Dermis blood vessel endothelial cell (primary cell): ENCODE results near the gene FANCC. TPM values are rescaled to one million over a fixed set of nuclear protein-coding genes. Genes with fewer than 3 reads are reported as not detected.
A peak's percentile ranks its signal among the peaks of the same experiment; 100 is the strongest.

ENCODE experiments used
- DNase-seq: peaks from one replicate; pipeline ENCODE4 v3.0.0; 2010
- total RNA-seq: library from RNA; depleted of rRNA; stranded (reverse); fragments of >200 nt; gene quantifications from 2 replicates; pipeline ENCODE4 v1.2.3, GENCODE V29; 2014

The FANCC gene, protein sequence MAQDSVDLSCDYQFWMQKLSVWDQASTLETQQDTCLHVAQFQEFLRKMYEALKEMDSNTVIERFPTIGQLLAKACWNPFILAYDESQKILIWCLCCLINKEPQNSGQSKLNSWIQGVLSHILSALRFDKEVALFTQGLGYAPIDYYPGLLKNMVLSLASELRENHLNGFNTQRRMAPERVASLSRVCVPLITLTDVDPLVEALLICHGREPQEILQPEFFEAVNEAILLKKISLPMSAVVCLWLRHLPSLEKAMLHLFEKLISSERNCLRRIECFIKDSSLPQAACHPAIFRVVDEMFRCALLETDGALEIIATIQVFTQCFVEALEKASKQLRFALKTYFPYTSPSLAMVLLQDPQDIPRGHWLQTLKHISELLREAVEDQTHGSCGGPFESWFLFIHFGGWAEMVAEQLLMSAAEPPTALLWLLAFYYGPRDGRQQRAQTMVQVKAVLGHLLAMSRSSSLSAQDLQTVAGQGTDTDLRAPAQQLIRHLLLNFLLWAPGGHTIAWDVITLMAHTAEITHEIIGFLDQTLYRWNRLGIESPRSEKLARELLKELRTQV
- total RNA-seq = 5.3 and 9.5 TPM in 2 replicates

DNA sequence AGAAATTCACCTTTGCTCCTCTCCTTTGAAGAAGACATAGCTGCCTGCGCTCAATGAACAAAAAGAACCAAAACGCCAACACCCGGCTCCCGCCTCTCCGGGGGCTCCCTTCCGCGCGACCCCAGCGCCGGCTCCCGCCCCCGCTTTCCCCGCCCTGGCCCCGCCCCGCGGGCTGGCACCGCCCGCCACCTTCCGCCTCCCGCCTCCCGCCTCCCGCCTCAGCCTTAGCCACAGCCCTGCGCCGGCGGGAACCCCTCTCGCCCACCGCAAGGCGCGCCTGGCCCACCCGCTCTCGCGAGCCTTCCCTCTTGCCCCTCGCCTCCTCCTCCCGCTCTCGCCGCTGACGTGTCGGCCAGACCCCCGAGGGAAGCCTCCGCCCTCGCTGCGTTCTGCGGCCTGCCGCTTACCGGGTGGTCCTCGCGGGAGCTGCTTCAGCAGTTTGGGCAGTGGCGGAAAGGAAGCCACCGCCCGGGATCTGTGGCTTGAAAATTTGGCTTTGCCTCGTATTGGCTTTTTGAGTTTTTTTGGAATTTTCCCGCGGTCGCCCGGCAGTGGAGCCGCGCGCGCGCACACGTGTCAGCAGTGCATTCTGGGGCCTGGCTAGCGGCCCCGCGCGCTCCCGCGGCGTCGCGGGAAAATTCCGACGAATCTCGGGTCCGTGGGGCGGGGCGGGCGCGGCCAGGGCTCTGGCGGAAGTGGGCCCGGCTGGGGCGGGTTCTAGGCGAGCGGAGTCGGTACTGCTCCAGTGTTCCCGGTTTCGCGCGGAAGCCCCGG is at the start of gene FANCC:
TSS of gene FANCC (minus strand) at position 591 of the 774 bp plus-strand sequence. CDS start 68,418 bp downstream, outside the sequence.
- peak; percentile 92 for DNase-seq

DNA sequence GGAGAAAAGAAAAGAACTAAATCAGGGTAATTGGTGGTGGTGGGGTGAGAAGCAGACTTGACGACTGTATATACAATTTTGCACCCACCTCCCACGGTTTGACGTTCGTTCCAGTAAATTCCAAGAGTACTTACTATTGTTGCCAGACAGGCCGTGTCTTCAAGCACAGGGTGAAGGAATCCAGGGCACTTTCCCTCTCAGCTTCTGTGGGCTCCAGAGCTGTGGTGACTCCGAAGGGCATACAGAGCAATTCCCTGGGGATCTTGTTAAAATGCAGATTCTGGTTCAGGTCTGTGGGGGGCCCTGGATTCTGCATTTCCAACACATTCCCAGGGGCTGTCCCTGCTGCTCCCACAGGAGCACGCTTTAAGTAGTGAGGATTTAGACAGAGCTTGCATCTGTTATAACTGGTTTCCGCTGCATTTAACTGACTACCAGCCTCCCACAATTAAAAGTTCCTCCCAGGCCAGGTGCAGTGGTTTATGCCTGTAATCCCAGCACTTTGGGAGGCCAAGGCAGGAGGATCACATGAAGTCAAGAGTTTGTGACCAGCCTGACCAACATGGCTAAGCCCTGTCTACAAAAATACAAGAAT is 49.3 kb upstream of the FANCC start:
- no peak for DNase-seq

DNA sequence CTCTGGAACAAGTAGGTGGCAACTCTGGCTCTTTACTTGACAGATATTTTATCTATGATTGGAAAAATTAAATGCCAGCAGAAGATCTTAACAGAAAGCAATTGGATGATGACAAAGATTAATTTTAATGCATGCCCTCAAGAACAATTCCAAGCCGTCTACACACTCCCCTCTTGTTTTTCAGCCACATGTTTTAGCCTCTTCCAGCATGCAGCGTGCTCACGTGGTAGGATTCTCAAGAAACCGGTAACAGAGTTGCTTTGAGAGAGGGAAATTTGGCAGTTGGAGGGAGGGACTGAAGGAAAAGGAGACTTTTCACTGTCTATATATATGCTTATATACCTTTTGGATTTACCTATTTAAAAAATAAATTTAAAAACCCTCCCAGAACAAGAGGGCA is 48.3 kb upstream of the FANCC start:
- no peak for DNase-seq

DNA sequence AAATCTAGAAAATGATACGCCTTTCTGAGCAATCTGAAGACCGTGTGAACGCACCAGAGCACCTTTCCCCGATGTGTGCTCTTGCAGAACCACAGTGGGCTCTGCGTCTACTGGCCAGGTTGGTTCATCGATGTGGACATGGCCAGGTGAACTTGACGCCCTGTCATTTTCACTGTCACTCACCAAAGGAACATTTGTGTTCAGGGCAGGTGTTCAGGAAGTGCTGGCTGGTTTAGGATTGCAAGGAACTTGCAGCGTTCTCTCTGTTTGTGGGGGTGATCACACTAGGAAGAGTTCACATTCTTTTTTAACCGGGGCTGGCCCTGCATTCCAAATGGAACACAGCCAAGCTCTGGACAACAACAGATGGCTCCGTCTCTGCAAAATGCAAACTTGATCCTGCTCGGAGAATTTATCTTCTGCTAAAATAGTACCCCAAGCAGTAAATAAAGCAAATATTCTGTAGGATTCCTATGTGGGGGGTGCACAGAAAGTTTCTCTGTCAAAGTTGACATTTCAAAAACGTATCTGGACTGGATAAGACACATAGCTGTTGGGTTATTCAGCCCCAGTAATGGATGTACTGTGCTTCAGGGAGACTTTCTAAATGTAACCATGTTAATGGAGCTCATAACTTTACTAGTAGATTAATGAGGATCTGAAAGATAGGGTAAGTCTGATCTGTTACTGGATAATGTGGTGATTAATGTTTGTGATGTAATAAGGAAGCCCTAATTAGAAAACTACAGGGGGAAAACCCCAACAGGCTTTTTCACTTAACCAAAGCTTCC is 45.7 kb upstream of the FANCC start:
- no peak for DNase-seq

DNA sequence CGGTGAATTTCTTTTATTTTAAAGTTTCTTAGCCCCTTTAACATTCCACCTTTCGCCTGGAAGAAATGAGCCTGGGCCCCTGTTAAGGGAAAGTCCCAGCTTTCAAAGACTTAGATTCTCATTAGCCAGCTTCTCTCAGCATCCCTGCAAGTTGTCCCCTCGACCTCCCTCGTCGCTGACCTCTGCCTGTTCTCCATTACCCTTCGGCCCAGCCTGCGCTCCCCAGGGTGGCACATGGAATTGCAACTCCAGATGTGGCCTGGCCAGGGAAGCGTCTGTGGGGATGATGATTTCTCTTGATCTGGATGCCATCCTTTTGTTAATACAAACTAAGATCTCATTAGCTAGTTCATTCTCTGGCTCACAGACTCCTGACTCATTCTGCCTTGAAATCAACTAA is 43.4 kb upstream of the FANCC start:
- no peak for DNase-seq

DNA sequence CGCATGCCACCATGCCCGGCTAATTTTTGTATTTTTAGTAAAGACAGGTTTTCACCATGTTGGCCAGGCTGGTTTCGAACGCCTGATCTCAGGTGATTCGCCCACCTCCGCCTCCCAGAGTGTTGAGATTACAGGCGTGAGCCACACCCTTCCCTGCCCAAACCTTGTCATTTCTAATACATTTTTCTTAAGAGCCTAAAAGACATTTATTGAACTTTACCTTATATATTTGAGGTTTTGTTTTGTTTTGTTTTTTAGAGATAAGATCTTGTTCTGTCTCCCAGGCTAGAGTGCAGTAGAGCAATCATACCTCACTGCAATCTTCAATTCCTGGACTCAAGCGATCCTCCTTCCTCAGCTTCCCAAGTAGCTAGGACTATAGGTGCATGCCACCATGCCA is 39.8 kb upstream of the FANCC start:
- no peak for DNase-seq

DNA sequence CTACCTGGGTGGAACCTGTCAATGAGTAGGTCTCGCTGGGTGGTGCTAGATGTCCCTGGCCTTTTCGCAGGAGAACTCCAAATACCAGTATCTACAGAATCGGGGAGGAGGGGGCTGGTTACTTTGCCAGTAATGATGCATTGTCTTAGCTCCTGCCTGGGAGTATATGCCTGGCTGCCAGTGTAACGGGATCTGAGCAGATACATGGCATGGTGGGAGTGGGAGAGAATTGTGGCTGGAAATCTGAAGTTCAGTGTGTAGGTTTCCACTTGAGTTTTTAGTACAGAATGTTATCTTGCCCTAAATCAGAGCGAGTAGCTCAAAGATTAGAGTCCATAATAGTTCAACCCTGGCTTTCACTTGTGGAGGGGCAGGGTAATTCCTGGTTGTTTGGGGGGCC is 38.0 kb upstream of the FANCC start:
- no peak for DNase-seq

DNA sequence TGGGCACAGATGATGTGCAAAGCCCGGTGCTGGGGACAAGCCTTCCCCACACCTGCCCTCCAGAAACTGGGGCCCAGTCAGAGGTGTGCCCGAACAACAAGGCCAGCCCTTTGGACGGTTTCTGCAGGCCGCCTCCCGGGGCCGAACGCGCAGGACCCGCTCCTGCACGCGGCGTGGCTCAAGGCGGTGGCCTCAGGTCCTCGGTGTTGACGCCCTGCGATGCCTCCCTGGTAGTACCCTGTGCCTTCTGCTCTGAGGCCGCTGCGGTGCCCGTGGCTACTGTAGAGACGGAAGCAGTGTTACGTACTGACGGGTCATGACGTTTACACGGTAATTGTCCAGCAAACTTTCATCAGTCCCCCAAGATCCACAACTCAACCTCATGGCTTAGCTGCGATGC is 33.5 kb upstream of the FANCC start:
- DNase-seq = no peak

DNA sequence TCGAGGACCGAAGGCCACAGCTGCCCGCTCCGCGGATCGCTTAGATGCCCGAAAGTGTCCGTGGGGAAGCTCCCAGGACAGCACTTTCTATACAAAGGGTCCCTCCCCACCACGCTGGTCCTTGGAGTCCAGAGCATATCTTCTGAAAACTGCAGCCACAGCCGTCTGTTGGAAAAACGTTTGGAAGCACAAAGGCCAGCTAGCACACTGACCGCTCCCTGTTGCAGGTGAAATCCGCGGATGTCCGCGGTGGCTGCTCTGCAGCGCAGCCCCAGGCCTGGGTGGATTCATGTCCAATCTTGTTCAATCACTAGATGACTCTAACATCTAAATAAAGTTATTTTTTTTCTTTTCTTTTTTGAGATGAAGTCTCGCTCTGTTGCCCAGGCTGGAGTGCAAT is 32.8 kb upstream of the FANCC start:
- DNase-seq = no peak

DNA sequence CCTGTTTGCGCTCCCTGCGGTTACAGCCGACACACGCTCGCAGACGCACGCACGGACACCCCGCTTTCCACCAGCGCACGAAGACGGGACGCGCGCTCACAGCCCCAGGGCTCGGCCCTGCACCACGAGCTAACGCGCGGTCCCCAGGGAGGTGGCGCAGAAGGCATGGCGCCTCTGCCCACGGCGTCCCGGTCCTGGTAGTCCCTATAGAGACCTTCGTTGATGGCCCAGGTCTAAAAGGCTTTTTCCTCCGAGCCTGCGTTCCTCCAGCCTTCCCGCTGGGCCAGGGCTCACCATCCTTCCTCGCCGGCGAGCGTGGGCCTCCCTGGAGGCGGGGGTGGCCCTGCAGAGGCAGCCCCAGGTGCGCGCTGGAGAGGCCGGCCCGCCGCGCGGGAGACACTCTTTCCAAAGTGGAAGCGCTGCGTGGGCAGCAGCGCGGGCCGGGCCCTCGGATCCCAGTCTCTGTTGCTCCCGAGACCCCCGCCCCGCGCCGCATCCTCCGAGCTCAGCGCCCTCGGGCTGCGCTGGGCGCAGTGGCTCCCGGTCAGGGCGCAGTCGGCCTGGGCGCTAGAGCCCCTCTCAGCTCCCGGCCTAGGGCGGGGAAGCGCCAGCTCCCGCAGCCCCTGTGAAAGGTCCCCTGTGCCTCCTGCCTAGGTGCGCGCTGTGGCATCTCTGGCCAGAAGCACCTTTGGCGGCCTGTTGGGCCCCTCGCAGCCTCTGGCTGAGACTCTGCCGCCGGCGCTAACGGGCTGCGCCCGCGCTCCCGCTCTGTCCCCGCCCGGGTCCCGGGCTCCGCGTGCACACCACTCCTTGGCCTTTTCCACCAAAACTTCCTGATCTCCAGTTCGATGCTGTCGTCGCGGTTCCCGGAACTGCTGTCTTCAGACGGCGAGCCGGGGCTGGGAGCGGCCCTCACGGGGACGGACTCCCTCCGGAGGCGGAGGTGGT is 31.9 kb upstream of the FANCC start:
- DNase-seq = peak; percentile 7

DNA sequence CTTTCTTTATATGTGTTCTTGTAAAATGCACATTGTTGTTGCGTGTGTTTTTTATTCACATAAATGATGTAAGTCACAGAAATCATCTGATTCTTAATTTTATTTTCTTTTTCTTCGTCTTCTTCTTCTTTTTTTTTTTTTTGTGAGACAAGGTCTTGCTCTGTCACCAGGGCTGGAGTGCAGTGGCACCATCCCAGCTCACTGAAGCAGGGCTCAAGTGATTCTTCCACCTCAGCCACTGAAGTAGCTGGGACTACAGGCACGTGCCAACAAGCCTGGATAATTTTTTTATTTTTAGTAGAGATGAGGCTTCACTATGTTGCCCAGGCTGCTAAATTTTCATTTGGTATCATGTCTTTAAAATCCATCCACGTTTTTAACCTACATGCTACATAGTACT is 28.5 kb upstream of the FANCC start:
- DNase-seq = no peak

DNA sequence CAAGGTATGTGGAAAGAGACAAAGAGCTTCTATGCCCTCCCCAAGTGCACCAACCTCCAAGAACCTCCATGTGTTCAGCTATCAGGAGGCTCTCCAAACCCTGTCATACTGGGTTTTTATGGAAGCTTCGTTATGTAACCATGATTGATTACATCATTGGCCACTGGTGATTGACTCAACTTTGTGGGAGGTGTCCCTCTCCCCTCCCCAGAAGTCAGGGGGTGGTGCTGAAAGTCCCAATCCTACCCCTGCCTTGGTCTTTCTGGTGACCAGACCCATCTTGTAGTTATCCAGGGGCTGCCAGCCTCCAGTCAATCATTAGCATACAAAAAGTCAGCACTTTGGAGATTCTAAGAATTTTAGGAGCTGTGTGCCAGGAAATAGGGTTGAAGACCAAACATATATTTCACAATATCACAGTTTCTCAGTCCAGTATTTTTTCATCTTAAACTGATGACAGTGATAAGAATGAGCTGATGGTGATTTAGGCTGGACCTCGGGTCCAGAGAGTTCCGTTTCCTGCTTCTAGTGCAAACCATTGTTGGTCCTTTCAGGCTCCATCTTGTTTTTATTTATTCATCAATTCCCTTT is 27.3 kb upstream of the FANCC start:
- DNase-seq = no peak

DNA sequence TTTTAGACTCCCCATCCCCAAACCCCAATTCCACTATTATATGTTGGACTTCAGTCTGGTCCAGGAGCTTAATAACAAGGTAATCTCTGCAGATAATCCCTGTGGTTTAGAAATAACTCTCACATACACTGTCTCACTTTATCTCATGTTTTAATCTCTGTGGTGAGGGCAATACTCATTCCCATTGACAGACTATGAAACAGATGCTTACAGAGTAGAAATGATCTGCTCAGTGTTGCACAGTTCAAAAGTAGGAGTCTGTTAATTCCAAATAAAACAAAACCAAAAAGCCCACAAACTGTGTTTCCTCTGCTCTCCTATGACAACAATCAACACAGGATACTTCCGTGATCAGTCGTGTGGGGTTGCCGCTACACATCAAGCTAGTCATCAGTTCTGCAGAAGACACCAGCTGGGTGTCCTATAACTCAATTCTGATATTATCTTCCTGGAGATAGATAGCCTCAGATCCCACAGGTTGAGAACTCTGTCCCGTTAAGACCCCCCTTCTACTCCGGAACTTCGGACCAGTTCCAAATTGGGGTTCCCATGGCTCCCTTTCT is 26.3 kb upstream of the FANCC start:
- no peak for DNase-seq

DNA sequence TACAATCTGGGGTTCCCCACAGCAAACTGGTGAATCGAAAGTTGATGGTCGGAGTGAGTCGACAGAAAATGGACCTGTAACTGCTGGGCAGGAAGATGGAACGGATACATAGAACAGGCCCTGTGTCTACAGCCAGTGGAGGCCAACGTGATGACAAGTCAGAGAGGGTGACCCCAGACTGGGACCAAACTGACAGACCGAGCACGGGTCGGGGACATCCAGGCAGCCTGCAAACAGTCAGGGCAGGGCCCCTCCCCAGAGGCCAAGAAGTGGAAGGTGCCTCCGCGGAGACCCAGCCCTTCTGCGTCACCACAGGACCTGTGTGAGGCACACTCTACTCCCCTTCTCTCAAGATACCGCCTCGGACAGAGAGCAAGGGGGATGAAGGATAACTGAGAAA is 25.1 kb upstream of the FANCC start:
- DNase-seq = no peak

DNA sequence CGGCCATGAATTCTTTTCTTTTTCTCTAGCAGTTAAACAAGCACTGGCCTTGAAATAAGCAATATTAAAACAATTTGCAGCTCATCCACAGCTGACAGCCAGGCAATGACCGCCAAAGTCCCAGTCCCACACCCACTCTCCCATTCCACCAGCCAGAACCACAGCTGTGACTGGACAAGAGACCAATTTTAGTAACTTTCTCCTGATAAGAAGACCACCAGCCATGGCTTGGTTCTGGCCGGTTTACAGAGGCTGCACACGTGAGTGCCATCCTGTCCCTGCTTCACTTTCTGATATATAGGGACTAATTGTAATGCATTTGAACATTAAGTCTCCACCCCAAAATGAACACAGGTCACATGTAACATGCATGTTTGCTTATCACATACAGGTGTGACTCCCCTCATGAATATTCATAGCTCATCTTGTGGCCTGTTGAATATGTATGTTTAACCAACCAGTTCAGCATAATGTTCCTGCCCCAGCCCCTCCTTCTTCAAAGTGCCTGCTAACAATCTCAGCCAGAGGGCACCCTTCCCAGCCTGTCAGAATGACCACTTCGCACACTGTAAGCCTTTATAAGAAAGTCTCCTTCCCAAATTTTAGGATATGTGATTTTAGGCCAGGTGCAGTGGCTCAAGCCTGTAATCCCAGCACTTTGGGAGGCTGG is 23.9 kb upstream of the FANCC start:
- peak; percentile 50 for DNase-seq

DNA sequence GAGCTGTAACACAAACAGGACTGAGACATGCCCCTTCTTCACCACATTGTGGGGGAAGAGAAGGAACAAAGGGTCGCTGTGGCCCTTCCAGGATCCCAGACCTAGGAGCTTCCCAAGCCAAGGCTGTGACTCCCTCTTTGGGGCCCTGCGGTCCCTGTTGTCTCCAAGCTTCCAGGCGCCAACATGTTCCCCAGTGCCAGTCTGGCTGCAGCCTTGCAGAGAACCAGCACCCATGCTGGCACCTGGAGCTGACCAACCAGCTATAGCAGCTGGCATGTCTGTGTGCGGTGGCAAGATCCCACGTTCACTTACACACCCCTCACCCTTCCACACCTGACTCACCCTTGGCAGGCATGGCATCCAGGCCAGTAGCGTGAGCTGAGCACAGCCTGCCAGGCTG is 20.7 kb upstream of the FANCC start:
- DNase-seq = no peak

DNA sequence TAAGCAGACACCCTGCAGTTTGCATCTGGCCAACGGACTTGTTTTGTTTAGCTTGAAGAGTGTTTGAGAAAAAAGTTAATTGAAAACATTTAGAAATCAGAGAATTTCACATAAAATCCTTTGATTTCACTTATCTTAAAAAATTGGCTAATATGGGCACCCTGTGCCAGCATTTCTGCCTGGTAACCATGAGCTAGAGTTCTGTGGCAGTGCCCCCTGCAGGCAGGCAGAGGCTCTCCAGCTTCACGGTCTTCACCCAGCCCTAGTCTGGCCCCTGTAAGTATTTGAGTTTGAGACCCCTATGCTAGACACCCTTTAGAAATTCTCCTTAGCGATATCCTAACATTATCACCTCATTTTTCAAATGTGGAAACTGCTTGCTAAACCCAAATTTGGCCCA is 18.8 kb upstream of the FANCC start:
- DNase-seq = peak; percentile 46

DNA sequence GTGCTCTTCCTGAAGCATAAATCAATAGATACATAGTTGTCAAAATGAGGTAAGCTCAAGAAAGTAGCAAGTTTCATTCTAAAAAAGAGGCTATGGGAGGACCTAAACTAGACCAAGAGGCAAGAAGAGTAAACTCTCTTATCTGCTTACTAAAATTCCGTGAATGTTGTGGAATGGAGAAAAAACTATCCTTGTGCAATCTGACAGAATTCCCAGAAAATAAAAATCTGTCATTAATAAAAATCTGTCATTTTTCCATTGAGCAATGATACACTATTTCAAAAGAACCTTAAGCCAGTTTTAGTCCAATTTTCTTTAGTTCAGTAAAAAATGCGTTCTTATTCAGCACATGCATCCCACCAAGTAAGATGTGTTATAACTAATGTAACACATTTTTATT is 15.9 kb upstream of the FANCC start:
- DNase-seq = no peak

DNA sequence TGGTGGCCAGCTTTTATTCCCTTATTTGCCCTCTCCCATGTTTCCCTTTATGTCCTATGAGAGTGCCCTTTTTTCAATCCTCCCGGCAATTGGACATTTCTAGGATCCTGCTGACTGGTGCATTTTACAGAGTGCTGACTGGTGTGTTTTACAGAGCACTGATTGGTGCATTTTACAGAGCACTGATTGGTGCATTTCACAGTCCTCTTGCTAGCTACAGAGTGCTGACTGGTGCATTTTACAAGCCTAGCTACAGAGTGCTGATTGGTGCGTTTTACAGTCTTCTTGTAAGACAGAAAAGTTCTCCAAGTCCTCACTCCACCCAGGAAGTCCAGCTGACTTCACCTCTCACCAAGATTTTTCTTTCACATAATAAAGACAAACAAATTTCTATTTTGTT is 15.4 kb upstream of the FANCC start:
- no peak for DNase-seq
